MM.1S (cell line): Measurements from ENCODE around the gene AMPH.
A peak's percentile ranks its signal among the peaks of the same experiment; 100 is the strongest.

ENCODE experiments used
- DNase-seq: peaks from one replicate; pipeline ENCODE4 v3.0.0-alpha.2; 2015
- H2AFZ ChIP-seq: fragments of 300-600 bp; sonication (generic); 2 replicates; pipeline ENCODE4 v1.6.0; 2016; ENCODE audit warnings: antibody characterized with exemption, low read length
- H3F3A ChIP-seq: fragments of 300-600 bp; sonication (generic); 2 replicates; pipeline ENCODE4 v1.6.1; 2016; ENCODE audit warnings: mild to moderate bottlenecking, antibody characterized with exemption, low read length, moderate library complexity, mixed read lengths; ENCODE audit not compliant: insufficient read depth
- H3K27ac ChIP-seq: fragments of 300-600 bp; sonication (generic); 2 replicates; pipeline ENCODE4 v1.5.1; 2016; ENCODE audit warnings: mild to moderate bottlenecking, low read length
- H3K27me3 ChIP-seq: fragments of 300-600 bp; sonication (generic); replicated peaks from 2 replicates; pipeline ENCODE4 v1.6.0; 2016; ENCODE audit warnings: low read length; ENCODE audit not compliant: insufficient read depth
- H3K36me3 ChIP-seq: fragments of 300-600 bp; sonication (generic); replicated peaks from 2 replicates; pipeline ENCODE4 v1.6.1; 2016; ENCODE audit warnings: mild to moderate bottlenecking, low read length, mixed read lengths; ENCODE audit not compliant: insufficient read depth
- H3K4me1 ChIP-seq: fragments of 300-600 bp; sonication (generic); 2 replicates; pipeline ENCODE4 v1.6.1; 2016; ENCODE audit warnings: low read length, mixed read lengths
- H3K4me2 ChIP-seq: fragments of 300-600 bp; sonication (generic); 2 replicates; pipeline ENCODE4 v1.6.0; 2016; ENCODE audit warnings: low read depth, low read length
- H3K4me3 ChIP-seq: fragments of 300-600 bp; sonication (generic); 2 replicates; pipeline ENCODE4 v1.5.1; 2016; ENCODE audit warnings: low read length, mixed read lengths
- H3K79me2 ChIP-seq: fragments of 300-600 bp; sonication (generic); 2 replicates; pipeline ENCODE4 v1.6.1; 2016; ENCODE audit warnings: mixed run types, low read length, mixed read lengths
- H3K9ac ChIP-seq: fragments of 300-600 bp; sonication (generic); 2 replicates; pipeline ENCODE4 v1.6.1; 2016; ENCODE audit warnings: low read length, mixed read lengths
- H3K9me2 ChIP-seq: fragments of 300-600 bp; sonication (generic); replicated peaks from 2 replicates; pipeline ENCODE4 v1.6.1; 2016; ENCODE audit warnings: mild to moderate bottlenecking, low read length, mixed read lengths; ENCODE audit not compliant: insufficient read depth
- H3K9me3 ChIP-seq: fragments of 300-600 bp; sonication (generic); replicated peaks from 2 replicates; pipeline ENCODE4 v1.6.1; 2016; ENCODE audit warnings: mild to moderate bottlenecking, low read length, mixed read lengths; ENCODE audit not compliant: insufficient read depth
- H4K20me1 ChIP-seq: fragments of 300-600 bp; sonication (generic); 2 replicates; pipeline ENCODE4 v1.6.1; 2016; ENCODE audit warnings: mild to moderate bottlenecking, low read length, moderate library complexity, mixed read lengths; ENCODE audit not compliant: insufficient read depth
- EZH2 ChIP-seq: fragments of 300-600 bp; sonication (generic); optimal IDR thresholded peaks from 2 replicates; pipeline ENCODE3; 2017; ENCODE audit warnings: low read depth, mild to moderate bottlenecking, antibody characterized with exemption, low read length, mixed read lengths
- EZH2phosphoT487 ChIP-seq: fragments of 300-600 bp; sonication (generic); IDR thresholded peaks from 2 replicates; pipeline ENCODE4 v1.6.1; 2018; ENCODE audit warnings: antibody characterized with exemption, low read length
- TF ChIP-seq, protein P1 (sequence below): fragments of 300-600 bp; sonication (generic); IDR thresholded peaks from 2 replicates; pipeline ENCODE4 v1.5.1; 2016; ENCODE audit warnings: antibody characterized with exemption, low read length, mixed read lengths

Gene AMPH

DNA sequence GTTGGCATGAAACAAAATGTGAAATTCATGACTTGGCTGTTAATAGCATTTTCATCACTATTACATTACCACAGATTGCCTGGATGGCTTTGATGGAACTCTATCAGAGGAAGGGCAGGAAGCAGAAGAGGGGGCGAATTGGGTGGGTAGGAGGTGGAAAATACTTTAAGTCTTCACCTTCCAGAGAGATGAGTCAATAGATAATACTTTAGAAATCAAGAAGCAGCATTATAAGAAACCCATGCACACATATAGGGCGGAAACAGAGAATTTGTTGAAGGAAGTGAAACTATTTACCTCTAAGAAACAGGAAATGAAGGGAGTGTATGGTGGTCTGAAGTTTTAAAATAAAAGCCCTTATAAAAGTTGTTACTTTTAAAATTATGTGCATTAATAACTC is 205.7 kb downstream of the AMPH start:
- H2AFZ ChIP-seq: no peak overlapping the region
- TF ChIP-seq EZH2 (no peak), EZH2phosphoT487 (no peak)
- TF ChIP-seq, protein P1, sequence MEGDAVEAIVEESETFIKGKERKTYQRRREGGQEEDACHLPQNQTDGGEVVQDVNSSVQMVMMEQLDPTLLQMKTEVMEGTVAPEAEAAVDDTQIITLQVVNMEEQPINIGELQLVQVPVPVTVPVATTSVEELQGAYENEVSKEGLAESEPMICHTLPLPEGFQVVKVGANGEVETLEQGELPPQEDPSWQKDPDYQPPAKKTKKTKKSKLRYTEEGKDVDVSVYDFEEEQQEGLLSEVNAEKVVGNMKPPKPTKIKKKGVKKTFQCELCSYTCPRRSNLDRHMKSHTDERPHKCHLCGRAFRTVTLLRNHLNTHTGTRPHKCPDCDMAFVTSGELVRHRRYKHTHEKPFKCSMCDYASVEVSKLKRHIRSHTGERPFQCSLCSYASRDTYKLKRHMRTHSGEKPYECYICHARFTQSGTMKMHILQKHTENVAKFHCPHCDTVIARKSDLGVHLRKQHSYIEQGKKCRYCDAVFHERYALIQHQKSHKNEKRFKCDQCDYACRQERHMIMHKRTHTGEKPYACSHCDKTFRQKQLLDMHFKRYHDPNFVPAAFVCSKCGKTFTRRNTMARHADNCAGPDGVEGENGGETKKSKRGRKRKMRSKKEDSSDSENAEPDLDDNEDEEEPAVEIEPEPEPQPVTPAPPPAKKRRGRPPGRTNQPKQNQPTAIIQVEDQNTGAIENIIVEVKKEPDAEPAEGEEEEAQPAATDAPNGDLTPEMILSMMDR: no peak
- H3K9me2 ChIP-seq: no peaks in the 10 kb centered on the region
- H3F3A ChIP-seq: peaks cover 7% of the 10 kb centered on the region
- no peak overlapping the region for H3K9ac ChIP-seq
- no peak for DNase-seq
- H3K4me3 ChIP-seq: no peak overlapping the region
- no peaks in the 10 kb centered on the region for H4K20me1 ChIP-seq
- peak overlapping the region; percentile 12 for H3K4me2 ChIP-seq
- no peaks in the 10 kb centered on the region for H3K9me3 ChIP-seq
- H3K27ac ChIP-seq: no peak overlapping the region; the same call in 1 of the 2 replicates
- peaks cover 23% of the 10 kb centered on the region for H3K4me1 ChIP-seq
- no peaks in the 10 kb centered on the region for H3K79me2 ChIP-seq
- H3K36me3 ChIP-seq: no peaks in the 10 kb centered on the region
- H3K27me3 ChIP-seq: no peaks in the 10 kb centered on the region

DNA sequence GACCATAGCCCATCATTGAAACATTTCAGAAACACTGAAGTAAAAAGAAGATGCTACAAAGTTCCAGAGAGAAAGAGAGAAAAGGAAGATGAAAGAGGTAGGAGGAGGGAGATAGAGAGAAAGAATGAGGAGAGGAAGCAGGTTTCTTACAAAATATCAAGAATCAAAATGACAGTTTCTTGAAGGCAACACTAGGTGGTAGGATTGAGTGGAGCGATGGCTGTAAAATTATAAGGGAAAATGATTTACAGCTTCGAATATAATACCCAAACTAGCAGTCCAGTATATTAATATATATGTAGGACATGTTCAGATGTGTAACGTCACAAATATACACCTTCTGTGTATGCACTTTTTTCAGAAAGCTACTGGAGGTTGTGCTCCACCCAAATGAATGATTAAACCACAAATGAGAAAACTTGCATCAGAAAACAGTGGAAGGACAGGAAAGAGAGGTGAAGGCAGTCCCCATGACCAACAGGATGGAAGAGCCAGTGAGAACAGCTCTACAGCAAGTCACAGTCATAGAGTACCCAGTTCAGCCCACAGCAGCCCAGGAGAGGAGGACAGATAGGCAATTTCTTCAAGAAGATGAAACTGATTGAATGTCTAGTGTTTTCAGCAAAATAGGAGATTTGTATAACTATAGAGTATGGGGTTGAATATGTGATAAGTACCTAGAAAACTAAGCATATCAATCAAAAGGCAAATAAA is 206.3 kb downstream of the AMPH start:
- Histone ChIP-seq H3K27ac (no peak overlapping the region; the same call in 1 of the 2 replicates), H2AFZ (no peak overlapping the region), H3K4me2 (peak overlapping the region; percentile 12; the same call in 1 of the 2 replicates), H3K4me3 (no peak overlapping the region), H3K9me3 (no peaks in the 10 kb centered on the region), H3F3A (peaks cover 7% of the 10 kb centered on the region), H3K27me3 (no peaks in the 10 kb centered on the region), H4K20me1 (no peaks in the 10 kb centered on the region), H3K36me3 (no peaks in the 10 kb centered on the region), H3K9me2 (no peaks in the 10 kb centered on the region), H3K9ac (no peak overlapping the region), H3K4me1 (peaks cover 23% of the 10 kb centered on the region), H3K79me2 (no peaks in the 10 kb centered on the region)
- DNase-seq: no peak
- no peak for TF ChIP-seq EZH2phosphoT487
- TF ChIP-seq, protein P1: peak; percentile 26

DNA sequence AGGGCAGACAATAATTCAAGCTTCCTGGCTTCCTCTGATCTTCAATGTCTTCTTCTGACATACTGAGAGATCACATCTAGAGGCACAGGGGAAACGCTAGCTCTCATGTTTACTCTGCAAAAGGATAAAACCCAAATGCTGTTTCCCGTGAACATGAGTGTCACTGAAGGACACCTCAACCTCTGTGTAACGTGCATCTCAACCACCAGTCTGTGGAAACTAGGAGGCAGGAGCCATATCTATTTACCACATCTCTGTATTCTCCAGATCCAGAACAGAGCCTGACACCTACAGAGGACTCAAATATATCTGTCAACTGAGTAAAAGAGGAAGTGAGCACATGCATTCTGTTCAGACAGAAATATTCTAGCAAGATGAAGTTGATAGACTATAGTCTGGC is 217.4 kb downstream of the AMPH start:
- Histone ChIP-seq H4K20me1 (no peaks in the 10 kb centered on the region), H3K27ac (no peak overlapping the region), H3K9me3 (no peaks in the 10 kb centered on the region), H3K4me1 (peaks cover 3% of the 10 kb centered on the region), H3K79me2 (no peaks in the 10 kb centered on the region), H3K9ac (no peak overlapping the region), H3K4me2 (no peak overlapping the region), H3F3A (no peaks in the 10 kb centered on the region), H3K4me3 (no peak overlapping the region), H3K9me2 (no peaks in the 10 kb centered on the region), H3K36me3 (no peaks in the 10 kb centered on the region), H2AFZ (no peak overlapping the region), H3K27me3 (no peaks in the 10 kb centered on the region)
- no peak for TF ChIP-seq EZH2phosphoT487
- no peak for TF ChIP-seq EZH2
- TF ChIP-seq, protein P1: no peak
- no peak for DNase-seq
